GM23338 (cell line): ENCODE data around the gene CCDC197. TPM values are rescaled to one million over a fixed set of nuclear protein-coding genes. Genes with fewer than 3 reads are reported as not detected.

Experiments used
- ATAC-seq: fragments of 200-7000 bp; cut with Tn5 transposase; 3 replicates; pipeline ENCODE4 v1.9.1; 2020
- DNase-seq: peaks from one replicate; pipeline ENCODE4 v3.0.0-alpha.2; 2015; ENCODE audit warnings: low spot score
- H2AFZ ChIP-seq: fragments of 200-600 bp; sonication (generic); 2 replicates; pipeline ENCODE4 v1.8.0; 2016; ENCODE audit warnings: antibody characterized with exemption, mild to moderate bottlenecking, moderate library complexity
- H3F3A ChIP-seq: fragments of 200-600 bp; sonication (generic); replicated peaks from 2 replicates; pipeline ENCODE4 v1.8.0; 2017; ENCODE audit warnings: antibody characterized with exemption, mixed run types, low read depth
- H3K27ac ChIP-seq: fragments of 200-600 bp; sonication (generic); 2 replicates; pipeline ENCODE4 v1.6.1; 2016; ENCODE audit warnings: low read depth
- H3K27me3 ChIP-seq: fragments of 200-600 bp; sonication (generic); 2 replicates; pipeline ENCODE4 v1.8.0; 2016; ENCODE audit warnings: mild to moderate bottlenecking, mixed run types, moderate library complexity; ENCODE audit not compliant: insufficient read depth
- H3K36me3 ChIP-seq: fragments of 200-600 bp; sonication (generic); 2 replicates; pipeline ENCODE4 v1.8.0; 2016; ENCODE audit warnings: mild to moderate bottlenecking; ENCODE audit not compliant: insufficient read depth
- H3K4me1 ChIP-seq: fragments of 200-600 bp; sonication (generic); 2 replicates; pipeline ENCODE4 v1.8.0; 2016; ENCODE audit warnings: mild to moderate bottlenecking, moderate library complexity; ENCODE audit not compliant: insufficient read depth
- H3K4me2 ChIP-seq: fragments of 200-600 bp; sonication (generic); 2 replicates; pipeline ENCODE4 v1.7.1; 2017; ENCODE audit warnings: mixed run types
- H3K4me3 ChIP-seq: fragments of 200-600 bp; sonication (generic); 2 replicates; pipeline ENCODE4 v1.6.1; 2016; ENCODE audit warnings: mixed run types
- H3K79me2 ChIP-seq: fragments of 200-600 bp; sonication (generic); replicated peaks from 2 replicates; pipeline ENCODE4 v1.8.0; 2017; ENCODE audit warnings: mild to moderate bottlenecking; ENCODE audit not compliant: insufficient read depth
- H3K9me2 ChIP-seq: fragments of 200-600 bp; sonication (generic); 2 replicates; pipeline ENCODE4 v1.8.0; 2017; ENCODE audit not compliant: insufficient read depth
- H4K20me1 ChIP-seq: fragments of 200-600 bp; sonication (generic); replicated peaks from 2 replicates; pipeline ENCODE4 v1.8.0; 2017; ENCODE audit warnings: mild to moderate bottlenecking; ENCODE audit not compliant: insufficient read depth
- H3K27ac Mint-ChIP-seq: 2 replicates; pipeline ENCODE4 v1.8.0; 2020; ENCODE audit warnings: inconsistent platforms, mild to moderate bottlenecking, moderate library complexity, mixed read lengths
- H3K27me3 Mint-ChIP-seq: 3 replicates; pipeline ENCODE4 v1.8.0; 2022; ENCODE audit warnings: low read depth, mild to moderate bottlenecking, moderate library complexity, mixed read lengths, inconsistent platforms; ENCODE audit not compliant: insufficient read depth, poor library complexity
- H3K36me3 Mint-ChIP-seq: 3 replicates; pipeline ENCODE4 v1.8.0; 2021; ENCODE audit warnings: low read depth, mild to moderate bottlenecking, inconsistent platforms, moderate library complexity, mixed read lengths
- H3K4me1 Mint-ChIP-seq: 3 replicates; pipeline ENCODE4 v1.8.0; 2020; ENCODE audit warnings: mild to moderate bottlenecking, inconsistent platforms, mixed read lengths
- H3K4me3 Mint-ChIP-seq: 3 replicates; pipeline ENCODE4 v1.8.0; 2021; ENCODE audit warnings: moderate library complexity, mild to moderate bottlenecking, inconsistent platforms, mixed read lengths
- H3K9me3 Mint-ChIP-seq: 3 replicates; pipeline ENCODE4 v1.8.0; 2020; ENCODE audit warnings: moderate library complexity, mild to moderate bottlenecking, inconsistent platforms, mixed read lengths
- CREB1 ChIP-seq: fragments of 250-450 bp; sonication (Bioruptor Pico); IDR thresholded peaks from 2 replicates; pipeline ENCODE4 v1.5.0; 2020; ENCODE audit warnings: low read depth, mild to moderate bottlenecking, moderate library complexity
- CTCF ChIP-seq, 2 experiments: fragments of 200-600 bp in 1 of 2; sonication (generic) in 1 of 2; conservative IDR thresholded peaks; 2 replicates each; pipeline versions ENCODE4 v1.5.1 to v1.6.1; 2016 to 2017; ENCODE audit warnings: antibody characterized with exemption in 2 of 2, low read depth in 2 of 2, mild to moderate bottlenecking in 2 of 2, moderate library complexity in 1 of 2
- ETS1 ChIP-seq: IDR thresholded peaks from 2 replicates; pipeline ENCODE4 v1.6.1; 2016; ENCODE audit warnings: antibody characterized with exemption
- EZH2 ChIP-seq: fragments of 200-600 bp; sonication (generic); IDR thresholded peaks from one replicate; pipeline ENCODE4 v1.8.0; 2017; ENCODE audit warnings: antibody characterized with exemption, mild to moderate bottlenecking, low read depth; ENCODE audit not compliant: unreplicated experiment
- EZH2phosphoT487 ChIP-seq: fragments of 200-600 bp; sonication (generic); IDR thresholded peaks from one replicate; pipeline ENCODE4 v1.8.1; 2018; ENCODE audit warnings: antibody characterized with exemption; ENCODE audit not compliant: unreplicated experiment
- JUNB ChIP-seq: IDR thresholded peaks from one replicate; pipeline ENCODE4 v1.6.1; 2016; ENCODE audit warnings: antibody characterized with exemption; ENCODE audit not compliant: unreplicated experiment
- NANOG ChIP-seq: IDR thresholded peaks from 2 replicates; pipeline ENCODE4 v1.6.1; 2016; ENCODE audit warnings: antibody characterized with exemption, borderline replicate concordance
- POLR2AphosphoS5 ChIP-seq: IDR thresholded peaks from 2 replicates; pipeline ENCODE4 v1.6.1; 2016; ENCODE audit warnings: antibody characterized with exemption, low read depth
- REST ChIP-seq: IDR thresholded peaks from one replicate; pipeline ENCODE4 v1.6.1; 2018; ENCODE audit warnings: antibody characterized with exemption; ENCODE audit not compliant: unreplicated experiment
- STAT1 ChIP-seq: IDR thresholded peaks from one replicate; pipeline ENCODE4 v1.6.1; 2016; ENCODE audit warnings: antibody characterized with exemption; ENCODE audit not compliant: unreplicated experiment
- ZNF114 ChIP-seq: fragments of 250-450 bp; sonication (Bioruptor Pico); IDR thresholded peaks from 2 replicates; pipeline ENCODE4 v1.5.0; 2020; ENCODE audit warnings: mild to moderate bottlenecking, moderate library complexity
- ZNF331 ChIP-seq: fragments of 250-450 bp; sonication (Bioruptor Pico); IDR thresholded peaks from 2 replicates; pipeline ENCODE4 v1.5.0; 2020; ENCODE audit warnings: low read depth, mild to moderate bottlenecking, moderate library complexity
- ZNF462 ChIP-seq: fragments of 250-450 bp; sonication (Bioruptor Pico); IDR thresholded peaks from 2 replicates; pipeline ENCODE4 v1.5.0; 2020; ENCODE audit warnings: mild to moderate bottlenecking, moderate library complexity
- polyA plus RNA-seq: library from polyadenylated mRNA; unstranded; fragments of >200 nt; fragmentation: Nextera tagmentation; extraction: Ambion mirVana; gene quantifications from 2 replicates; pipeline ENCODE4 v1.2.1, GENCODE V29; 2016
- total RNA-seq: library from RNA; depleted of rRNA; stranded (reverse); fragments of >200 nt; shearing (Covaris generic); gene quantifications from 2 replicates; pipeline ENCODE4 v1.2.3, GENCODE V29; 2014

The CCDC197 gene
- total and polyA plus RNA-seq, 2 experiments from 2014 or later, result not detected

GRCh38 chr14:93993382-93993781 is 3.7 kb upstream of the CCDC197 start:
- TF ChIP-seq EZH2phosphoT487, result no peak
- no peak for TF ChIP-seq CREB1 (CRISPR knock-in tag)
- no peak for TF ChIP-seq ETS1
- no peak for TF ChIP-seq ZNF114 (CRISPR knock-in tag)
- no peak for TF ChIP-seq CTCF (conservative IDR thresholded peaks at IDR 0.05; ENCODE audit: low read depth in 2 of 2)
- no peak for TF ChIP-seq STAT1
- no peak for TF ChIP-seq EZH2
- TF ChIP-seq ZNF331, result no peak
- TF ChIP-seq JUNB, result no peak
- TF ChIP-seq ZNF462 (CRISPR knock-in tag), result no peak
- TF ChIP-seq NANOG, result no peak
- no peak for TF ChIP-seq REST
- TF ChIP-seq POLR2AphosphoS5, result no peak
- no peaks in the 10 kb centered on the region for H4K20me1 ChIP-seq
- no peak overlapping the region for H3K4me2 ChIP-seq
- DNase-seq (no peak), ATAC-seq (no peak)
- H3K27me3 Mint-ChIP-seq, result peaks cover 15% of the 10 kb centered on the region
- no peak overlapping the region for H3K27ac Mint-ChIP-seq
- no peak overlapping the region for H3K4me3 ChIP-seq
- H3K4me1 Mint-ChIP-seq, result peaks cover 6% of the 10 kb centered on the region
- no peak overlapping the region for H2AFZ ChIP-seq
- H3F3A ChIP-seq, result no peaks in the 10 kb centered on the region
- no peaks in the 10 kb centered on the region for H3K9me3 Mint-ChIP-seq
- no peaks in the 10 kb centered on the region for H3K4me1 ChIP-seq
- no peak overlapping the region for H3K27ac ChIP-seq
- no peaks in the 10 kb centered on the region for H3K36me3 ChIP-seq
- H3K36me3 Mint-ChIP-seq, result no peaks in the 10 kb centered on the region; the same call in 2 of the 3 replicates
- no peaks in the 10 kb centered on the region for H3K9me2 ChIP-seq
- no peaks in the 10 kb centered on the region for H3K79me2 ChIP-seq
- H3K27me3 ChIP-seq, result no peaks in the 10 kb centered on the region
- no peak overlapping the region for H3K4me3 Mint-ChIP-seq
